Sigmoid colon (tissue), 7 donors: ENCODE data around the gene C5orf24. TPM values are rescaled to one million over a fixed set of nuclear protein-coding genes. Genes with fewer than 3 reads are reported as not detected.

Experiments
- DNase-seq: peaks from one replicate; pipeline ENCODE4 v3.0.0-alpha.2; 2019
- H3K27ac ChIP-seq, 4 donors: fragments of 200-600 bp; sonication (generic); one replicate each; pipeline ENCODE4 v1.5.1; 2016 to 2019; ENCODE audit warnings: mild to moderate bottlenecking in 1 of 4
- H3K27me3 ChIP-seq, 3 donors: fragments of 200-600 bp; sonication (generic); one replicate each; pipeline ENCODE4 v1.5.1; 2019; ENCODE audit warnings: mild to moderate bottlenecking in 1 of 3
- H3K36me3 ChIP-seq, 4 donors: fragments of 200-600 bp; sonication (generic); one replicate each; pipeline ENCODE4 v1.5.1; 2016 to 2019
- H3K4me1 ChIP-seq, 4 donors: fragments of 200-600 bp; sonication (generic); one replicate each; pipeline ENCODE4 v1.5.1; 2017 to 2019
- H3K4me3 ChIP-seq, 4 donors: fragments of 200-600 bp; sonication (generic); one replicate each; pipeline ENCODE4 v1.5.1; 2017 to 2019; ENCODE audit warnings: mild to moderate bottlenecking in 2 of 4, moderate library complexity in 1 of 4
- H3K9me3 ChIP-seq, 4 donors: fragments of 200-600 bp in 3 of 4; sonication (generic) in 3 of 4; one replicate each; pipeline versions ENCODE4 v1.5.1 to v1.6.1; 2013 to 2019
- EP300 ChIP-seq, 4 donors: sonication (generic); formaldehyde crosslinking; IDR thresholded peaks; one replicate each; pipeline ENCODE4 v1.6.1; 2017; ENCODE audit warnings: antibody characterized with exemption in 4 of 4
- POLR2A ChIP-seq, 2 donors: fragments of 450-650 bp; IDR thresholded peaks; one replicate each; pipeline ENCODE4 v1.6.1; 2016; ENCODE audit warnings: antibody characterized with exemption in 2 of 2, mild to moderate bottlenecking in 2 of 2, moderate library complexity in 2 of 2
- POLR2AphosphoS5 ChIP-seq, 4 donors: sonication (generic); formaldehyde crosslinking; IDR thresholded peaks; one replicate each; pipeline ENCODE4 v1.6.1; 2017; ENCODE audit warnings: antibody characterized with exemption in 4 of 4
- WGBS, 2 donors: extraction: QIAGEN DNeasy Blood & Tissue Kit; methylation state at CpG; one replicate each; pipeline ENCODE4 v1.1.7; 2013; 5-methylcytosine and 5-hydroxymethylcytosine counted together
- intact Hi-C: fragments of 100-400 bp; cut with DNase I; formaldehyde crosslinking; loops from one replicate; pipeline ENCODE4 v1.15.1; 2023
- polyA plus RNA-seq, 3 donors: library from polyadenylated mRNA; stranded (reverse); fragments of 200-250 nt; gene quantifications; one replicate each; pipeline ENCODE4 v1.2.3, GENCODE V29; 2013
- total RNA-seq, 4 donors: library from RNA; depleted of rRNA; stranded (reverse); fragments of >200 nt; gene quantifications; one replicate each; pipeline ENCODE4 v1.1.0, GENCODE V29; 2016
- TF ChIP-seq, protein P1 (sequence below), 4 experiments: fragments of 450-650 bp in 3 of 4; fragments of 200-600 bp in 1 of 4; IDR thresholded peaks; one replicate each; pipeline ENCODE4 v1.5.1; 2016 to 2019; ENCODE audit warnings: antibody characterized with exemption in 4 of 4, mild to moderate bottlenecking in 3 of 4, moderate library complexity in 2 of 4
- donor health status: healthy with polysubstance abuse.
- donor health status: Bipolar disorder and iron deficiency.
- donor health status: healthy.

The C5orf24 gene
- total and polyA plus RNA-seq, 7 donors = 12.6 to 82.0 (median 38.0) TPM

- Histone ChIP-seq H3K27ac (no peak overlapping the region), H3K4me3 (no peak overlapping the region), H3K36me3 (peaks cover 4 to 62% (median 7%) of the 10 kb centered on the region in 4 donors), H3K4me1 (no peaks in the 10 kb centered on the region), H3K27me3 (no peaks in the 10 kb centered on the region), H3K9me3 (no peaks in the 10 kb centered on the region)
- TF ChIP-seq POLR2AphosphoS5 (IDR thresholded peaks at IDR 0.05) (no peak), POLR2A (IDR thresholded peaks at IDR 0.05) (no peak), EP300 (IDR thresholded peaks at IDR 0.05) (no peak)
- TF ChIP-seq, protein P1, sequence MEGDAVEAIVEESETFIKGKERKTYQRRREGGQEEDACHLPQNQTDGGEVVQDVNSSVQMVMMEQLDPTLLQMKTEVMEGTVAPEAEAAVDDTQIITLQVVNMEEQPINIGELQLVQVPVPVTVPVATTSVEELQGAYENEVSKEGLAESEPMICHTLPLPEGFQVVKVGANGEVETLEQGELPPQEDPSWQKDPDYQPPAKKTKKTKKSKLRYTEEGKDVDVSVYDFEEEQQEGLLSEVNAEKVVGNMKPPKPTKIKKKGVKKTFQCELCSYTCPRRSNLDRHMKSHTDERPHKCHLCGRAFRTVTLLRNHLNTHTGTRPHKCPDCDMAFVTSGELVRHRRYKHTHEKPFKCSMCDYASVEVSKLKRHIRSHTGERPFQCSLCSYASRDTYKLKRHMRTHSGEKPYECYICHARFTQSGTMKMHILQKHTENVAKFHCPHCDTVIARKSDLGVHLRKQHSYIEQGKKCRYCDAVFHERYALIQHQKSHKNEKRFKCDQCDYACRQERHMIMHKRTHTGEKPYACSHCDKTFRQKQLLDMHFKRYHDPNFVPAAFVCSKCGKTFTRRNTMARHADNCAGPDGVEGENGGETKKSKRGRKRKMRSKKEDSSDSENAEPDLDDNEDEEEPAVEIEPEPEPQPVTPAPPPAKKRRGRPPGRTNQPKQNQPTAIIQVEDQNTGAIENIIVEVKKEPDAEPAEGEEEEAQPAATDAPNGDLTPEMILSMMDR (IDR thresholded peaks at IDR 0.05) = no peak
- 97% methylated on average over 7 of the region's 7 CpGs for WGBS, 2 donors
- DNase-seq = no peak
- intact Hi-C loops = no loop called here
Observed at GRCh38 chr5:134893748-134894505, 48.2 kb downstream of the C5orf24 start.

- no peak overlapping the region for H3K4me3 ChIP-seq
- intact Hi-C loops = no loop called here
- no peak for DNase-seq
- H3K27me3 ChIP-seq = no peaks in the 10 kb centered on the region
- no peak overlapping the region for H3K27ac ChIP-seq
- peaks cover 0 to 46% (median 8%) of the 10 kb centered on the region in 4 donors for H3K36me3 ChIP-seq
- peaks cover 0 to 6% (median 0%) of the 10 kb centered on the region in 4 donors for H3K4me1 ChIP-seq
- WGBS, 2 donors = 66 to 88% methylated on average over 10 of the region's 10 CpGs
- no peaks in the 10 kb centered on the region for H3K9me3 ChIP-seq
- TF ChIP-seq, protein P1 (IDR thresholded peaks at IDR 0.05) = no peak
- TF ChIP-seq POLR2AphosphoS5 (IDR thresholded peaks at IDR 0.05) (no peak), POLR2A (IDR thresholded peaks at IDR 0.05) (no peak)
Observed at GRCh38 chr5:134902071-134902801, 56.5 kb downstream of the C5orf24 start.

DNA sequence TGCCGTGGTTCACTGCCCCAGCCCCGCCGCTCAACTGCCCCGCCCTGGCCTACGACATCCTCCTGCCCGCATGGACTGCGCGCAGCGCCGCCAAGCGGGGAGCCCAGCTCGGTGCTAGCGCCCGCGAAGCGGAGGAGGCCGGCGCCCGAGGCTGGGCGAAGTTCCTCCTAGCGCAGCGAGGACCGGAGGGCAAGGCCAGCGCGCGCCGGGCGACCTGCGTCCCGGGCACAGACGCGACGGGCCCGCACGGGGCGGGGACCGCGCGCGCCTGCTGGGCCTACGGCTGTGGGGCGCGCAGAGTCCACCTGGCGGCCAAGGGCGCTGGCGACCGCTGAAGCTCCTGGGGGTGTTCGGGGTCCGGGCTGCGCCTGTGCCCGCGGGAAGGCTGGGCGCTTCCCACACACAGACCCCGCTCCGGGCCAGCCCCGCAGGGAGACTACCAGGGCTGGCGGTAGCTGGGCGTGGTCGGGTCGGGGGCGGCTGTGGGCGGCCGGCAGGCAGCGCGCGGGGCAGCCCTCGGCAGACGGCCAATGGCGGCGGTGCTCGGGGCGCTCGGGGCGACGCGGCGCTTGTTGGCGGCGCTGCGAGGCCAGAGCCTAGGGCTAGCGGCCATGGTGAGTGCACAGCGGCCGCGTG is 59.0 kb downstream of the C5orf24 start, which contains the start of gene PCBD2:
Gene PCBD2, plus strand, starts transcription at position 522 of the 636 bp plus-strand sequence. Its CDS starts 9 bp downstream, at position 531.
- WGBS, 2 donors = 0 to 1% methylated on average over 84 of the region's 84 CpGs
- no peaks in the 10 kb centered on the region for H3K27me3 ChIP-seq
- TF ChIP-seq, protein P1 (IDR thresholded peaks at IDR 0.05) = peak; percentile 68 to 88 (median 78)
- peak in 3 of 4 donors; percentile 60 to 69 (median 67) for TF ChIP-seq POLR2AphosphoS5 (IDR thresholded peaks at IDR 0.05)
- TF ChIP-seq POLR2A (IDR thresholded peaks at IDR 0.05) = no peak
- TF ChIP-seq EP300 (IDR thresholded peaks at IDR 0.05) = no peak
- peak within 1 kb of the TSS; percentile 91 to 99 (median 97) for H3K27ac ChIP-seq
- peaks cover 0 to 6% (median 0%) of the 10 kb centered on the region in 4 donors for H3K4me1 ChIP-seq
- peaks cover 0 to 21% (median 6%) of the 10 kb centered on the region in 4 donors for H3K36me3 ChIP-seq
- no peaks in the 10 kb centered on the region for H3K9me3 ChIP-seq
- peak within 1 kb of the TSS; percentile 62 to 81 (median 76) for H3K4me3 ChIP-seq
- intact Hi-C loops = loop anchor here (1.0 to 2.0 kb wide), 3 partner anchors 30 to 166 kb away; partner anchors contain the start of genes CAMLG and TXNDC15
- peak; percentile 94 for DNase-seq

GRCh38 chr5:134905246-134905996 is 59.7 kb downstream of the C5orf24 start:
- WGBS, 2 donors = 0 to 1% methylated on average over 54 of the region's 54 CpGs
- Histone ChIP-seq H3K27me3 (no peaks in the 10 kb centered on the region), H3K36me3 (peaks cover 0 to 21% (median 6%) of the 10 kb centered on the region in 4 donors), H3K4me3 (peak overlapping the region; percentile 62 to 81 (median 76)), H3K27ac (peak overlapping the region; percentile 91 to 99 (median 97)), H3K9me3 (no peaks in the 10 kb centered on the region), H3K4me1 (peaks cover 0 to 6% (median 0%) of the 10 kb centered on the region in 4 donors)
- DNase-seq = peak; percentile 77
- TF ChIP-seq, protein P1 (IDR thresholded peaks at IDR 0.05) = peak; percentile 56 to 75 (median 68)
- no peak for TF ChIP-seq EP300 (IDR thresholded peaks at IDR 0.05)
- TF ChIP-seq POLR2A (IDR thresholded peaks at IDR 0.05) = no peak
- TF ChIP-seq POLR2AphosphoS5 (IDR thresholded peaks at IDR 0.05) = peak in 2 of 4 donors; percentile 19 to 25
- intact Hi-C loops = loop anchor here (1.0 to 2.0 kb wide), 2 partner anchors 31 to 167 kb away; partner anchors contain the start of genes CAMLG and TXNDC15
